Measurements from ENCODE around the gene ATXN3L.

Gene ATXN3L

DNA sequence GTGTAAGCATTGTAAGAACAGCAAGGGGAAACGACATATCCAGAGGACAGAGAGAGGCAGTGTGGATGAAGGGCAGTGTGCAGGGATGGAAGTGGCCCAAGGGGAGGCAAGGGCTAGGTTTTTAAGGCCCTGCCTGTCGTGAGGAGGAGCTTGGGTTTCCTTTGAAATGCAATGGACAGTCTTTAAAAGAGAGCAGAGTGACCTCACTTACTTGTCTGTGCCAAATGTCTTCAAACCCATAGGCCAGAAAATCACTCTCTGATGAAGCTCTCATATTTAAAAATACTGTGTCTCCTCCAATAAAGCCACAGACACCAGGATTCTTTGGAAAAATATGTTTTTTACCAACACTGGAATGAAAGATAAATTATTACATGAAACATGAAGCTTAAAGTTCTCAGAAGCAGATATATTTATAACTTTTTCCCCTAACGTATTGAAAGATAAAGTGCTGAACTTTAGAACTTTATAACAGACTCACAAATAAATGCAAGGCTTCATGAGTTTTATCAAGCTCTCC lies 19.2 kb upstream of the ATXN3L start:
- ChIA-PET CTCF (interaction anchor here (0.9 to 1.3 kb wide), 2 partner anchors 149 to 393 kb away, joined by 4 to 7 read pairs; no protein-coding TSS in a partner anchor), POLR2A (no interaction called here)

DNA sequence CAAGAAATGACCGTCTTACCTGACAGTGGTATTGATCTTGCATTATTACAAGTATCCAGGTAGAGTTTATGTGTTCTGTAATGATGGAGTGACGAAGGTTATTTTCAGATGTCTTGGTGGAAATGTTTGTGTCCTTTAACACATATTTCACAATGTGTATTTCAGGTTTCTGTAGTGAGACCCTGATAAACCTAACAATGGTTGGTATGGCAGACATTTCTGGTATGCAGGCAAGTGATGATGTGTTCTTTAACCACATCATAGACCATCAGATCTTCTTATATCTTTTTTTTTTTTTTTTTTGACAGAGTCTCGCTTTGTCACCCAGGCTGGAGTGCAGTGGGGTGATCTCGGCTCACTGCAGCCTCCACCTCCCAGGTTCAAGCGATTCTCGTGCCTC lies 14.6 kb upstream of the ATXN3L start:
- no peak for TF ChIP-seq ZNF121 (tag by site-specific recombination; IDR thresholded peaks at IDR 0.05)
- no peak for TF ChIP-seq ZNF670 (tag by site-specific recombination; IDR thresholded peaks at IDR 0.05; ENCODE audit: low read depth)
- no peak for TF ChIP-seq ZNF510 (tag by site-specific recombination; IDR thresholded peaks at IDR 0.05; ENCODE audit: insufficient replicate concordance)
- no peak for TF ChIP-seq ZNF585B (tag by site-specific recombination; IDR thresholded peaks at IDR 0.05)
- no peak for TF ChIP-seq ZNF311 (tag by site-specific recombination; IDR thresholded peaks at IDR 0.05; ENCODE audit: borderline replicate concordance)
- TF ChIP-seq HOXC10 (CRISPR knock-in tag; IDR thresholded peaks at IDR 0.05): no peak
- TF ChIP-seq, protein P1, sequence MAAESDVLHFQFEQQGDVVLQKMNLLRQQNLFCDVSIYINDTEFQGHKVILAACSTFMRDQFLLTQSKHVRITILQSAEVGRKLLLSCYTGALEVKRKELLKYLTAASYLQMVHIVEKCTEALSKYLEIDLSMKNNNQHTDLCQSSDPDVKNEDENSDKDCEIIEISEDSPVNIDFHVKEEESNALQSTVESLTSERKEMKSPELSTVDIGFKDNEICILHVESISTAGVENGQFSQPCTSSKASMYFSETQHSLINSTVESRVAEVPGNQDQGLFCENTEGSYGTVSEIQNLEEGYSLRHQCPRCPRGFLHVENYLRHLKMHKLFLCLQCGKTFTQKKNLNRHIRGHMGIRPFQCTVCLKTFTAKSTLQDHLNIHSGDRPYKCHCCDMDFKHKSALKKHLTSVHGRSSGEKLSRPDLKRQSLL (tag by site-specific recombination; IDR thresholded peaks at IDR 0.05): no peak
- TF ChIP-seq ZNF473 (tag by site-specific recombination; IDR thresholded peaks at IDR 0.05): no peak
- no peak for TF ChIP-seq ZNF629 (tag by site-specific recombination; IDR thresholded peaks at IDR 0.05)
- no peak for TF ChIP-seq OSR2 (tag by site-specific recombination; IDR thresholded peaks at IDR 0.05)
- TF ChIP-seq, protein P2, sequence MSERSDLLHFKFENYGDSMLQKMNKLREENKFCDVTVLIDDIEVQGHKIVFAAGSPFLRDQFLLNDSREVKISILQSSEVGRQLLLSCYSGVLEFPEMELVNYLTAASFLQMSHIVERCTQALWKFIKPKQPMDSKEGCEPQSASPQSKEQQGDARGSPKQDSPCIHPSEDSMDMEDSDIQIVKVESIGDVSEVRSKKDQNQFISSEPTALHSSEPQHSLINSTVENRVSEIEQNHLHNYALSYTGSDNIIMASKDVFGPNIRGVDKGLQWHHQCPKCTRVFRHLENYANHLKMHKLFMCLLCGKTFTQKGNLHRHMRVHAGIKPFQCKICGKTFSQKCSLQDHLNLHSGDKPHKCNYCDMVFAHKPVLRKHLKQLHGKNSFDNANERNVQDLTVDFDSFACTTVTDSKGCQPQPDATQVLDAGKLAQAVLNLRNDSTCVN (tag by site-specific recombination; optimal IDR thresholded peaks at IDR 0.05): no peak
- TF ChIP-seq, protein P3, sequence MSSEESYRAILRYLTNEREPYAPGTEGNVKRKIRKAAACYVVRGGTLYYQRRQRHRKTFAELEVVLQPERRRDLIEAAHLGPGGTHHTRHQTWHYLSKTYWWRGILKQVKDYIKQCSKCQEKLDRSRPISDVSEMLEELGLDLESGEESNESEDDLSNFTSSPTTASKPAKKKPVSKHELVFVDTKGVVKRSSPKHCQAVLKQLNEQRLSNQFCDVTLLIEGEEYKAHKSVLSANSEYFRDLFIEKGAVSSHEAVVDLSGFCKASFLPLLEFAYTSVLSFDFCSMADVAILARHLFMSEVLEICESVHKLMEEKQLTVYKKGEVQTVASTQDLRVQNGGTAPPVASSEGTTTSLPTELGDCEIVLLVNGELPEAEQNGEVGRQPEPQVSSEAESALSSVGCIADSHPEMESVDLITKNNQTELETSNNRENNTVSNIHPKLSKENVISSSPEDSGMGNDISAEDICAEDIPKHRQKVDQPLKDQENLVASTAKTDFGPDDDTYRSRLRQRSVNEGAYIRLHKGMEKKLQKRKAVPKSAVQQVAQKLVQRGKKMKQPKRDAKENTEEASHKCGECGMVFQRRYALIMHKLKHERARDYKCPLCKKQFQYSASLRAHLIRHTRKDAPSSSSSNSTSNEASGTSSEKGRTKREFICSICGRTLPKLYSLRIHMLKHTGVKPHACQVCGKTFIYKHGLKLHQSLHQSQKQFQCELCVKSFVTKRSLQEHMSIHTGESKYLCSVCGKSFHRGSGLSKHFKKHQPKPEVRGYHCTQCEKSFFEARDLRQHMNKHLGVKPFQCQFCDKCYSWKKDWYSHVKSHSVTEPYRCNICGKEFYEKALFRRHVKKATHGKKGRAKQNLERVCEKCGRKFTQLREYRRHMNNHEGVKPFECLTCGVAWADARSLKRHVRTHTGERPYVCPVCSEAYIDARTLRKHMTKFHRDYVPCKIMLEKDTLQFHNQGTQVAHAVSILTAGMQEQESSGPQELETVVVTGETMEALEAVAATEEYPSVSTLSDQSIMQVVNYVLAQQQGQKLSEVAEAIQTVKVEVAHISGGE (tag by site-specific recombination; conservative IDR thresholded peaks at IDR 0.05; ENCODE audit: low read depth): no peak
- no peak for TF ChIP-seq ZNF114 (tag by site-specific recombination; IDR thresholded peaks at IDR 0.05)
- TF ChIP-seq ZBTB1 (tag by site-specific recombination; IDR thresholded peaks at IDR 0.05): no peak
- no peak for TF ChIP-seq PRDM1 (tag by site-specific recombination; IDR thresholded peaks at IDR 0.05)
- TF ChIP-seq ZNF433 (tag by site-specific recombination; IDR thresholded peaks at IDR 0.05; ENCODE audit: low read depth): no peak
- POLR2A ChIA-PET: interaction anchor here (0.6 to 0.7 kb wide), 2 partner anchors 94 to 308 kb away, joined by 4 to 6 read pairs; no protein-coding TSS in a partner anchor
- H3K27ac ChIP-seq (ENCODE audit: extremely low read depth, low read depth, low read length): no peak overlapping the region

More for the DNA sequence above, 19.2 kb upstream of the ATXN3L start:
- Histone ChIP-seq H3K9me3 (ENCODE audit: control insufficient read depth, insufficient read depth, low read depth, low read length) (no peaks in the 10 kb centered on the region), H3K36me3 (ENCODE audit: control insufficient read depth in 2 of 2, insufficient read depth in 1 of 2, low read length in 2 of 2) (no peaks in the 10 kb centered on the region), H3K27ac (ENCODE audit: extremely low read depth, low read depth, low read length) (no peak overlapping the region), H3K4me3 (ENCODE audit: low read depth, low read length) (no peak overlapping the region), H3K4me1 (ENCODE audit: control insufficient read depth, insufficient read depth, low read length) (no peaks in the 10 kb centered on the region)
- no peak for TF ChIP-seq ZNF19 (tag by site-specific recombination; IDR thresholded peaks at IDR 0.05; ENCODE audit: low read depth)
- TF ChIP-seq ZNF654 (tag by site-specific recombination; IDR thresholded peaks at IDR 0.05; ENCODE audit: low read depth): no peak
- TF ChIP-seq, protein P4, sequence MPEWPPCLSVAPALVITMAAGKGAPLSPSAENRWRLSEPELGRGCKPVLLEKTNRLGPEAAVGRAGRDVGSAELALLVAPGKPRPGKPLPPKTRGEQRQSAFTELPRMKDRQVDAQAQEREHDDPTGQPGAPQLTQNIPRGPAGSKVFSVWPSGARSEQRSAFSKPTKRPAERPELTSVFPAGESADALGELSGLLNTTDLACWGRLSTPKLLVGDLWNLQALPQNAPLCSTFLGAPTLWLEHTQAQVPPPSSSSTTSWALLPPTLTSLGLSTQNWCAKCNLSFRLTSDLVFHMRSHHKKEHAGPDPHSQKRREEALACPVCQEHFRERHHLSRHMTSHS (tag by site-specific recombination; IDR thresholded peaks at IDR 0.05): no peak
- TF ChIP-seq ZNF133 (tag by site-specific recombination; IDR thresholded peaks at IDR 0.05): no peak
- no peak for TF ChIP-seq ZNF707 (tag by site-specific recombination; IDR thresholded peaks at IDR 0.05)
- no peak for TF ChIP-seq ZBTB48 (tag by site-specific recombination; IDR thresholded peaks at IDR 0.05)
- TF ChIP-seq ZNF223 (tag by site-specific recombination; IDR thresholded peaks at IDR 0.05): no peak
- no peak for TF ChIP-seq SALL2 (tag by site-specific recombination; IDR thresholded peaks at IDR 0.05; ENCODE audit: borderline replicate concordance)
- TF ChIP-seq, protein P5, sequence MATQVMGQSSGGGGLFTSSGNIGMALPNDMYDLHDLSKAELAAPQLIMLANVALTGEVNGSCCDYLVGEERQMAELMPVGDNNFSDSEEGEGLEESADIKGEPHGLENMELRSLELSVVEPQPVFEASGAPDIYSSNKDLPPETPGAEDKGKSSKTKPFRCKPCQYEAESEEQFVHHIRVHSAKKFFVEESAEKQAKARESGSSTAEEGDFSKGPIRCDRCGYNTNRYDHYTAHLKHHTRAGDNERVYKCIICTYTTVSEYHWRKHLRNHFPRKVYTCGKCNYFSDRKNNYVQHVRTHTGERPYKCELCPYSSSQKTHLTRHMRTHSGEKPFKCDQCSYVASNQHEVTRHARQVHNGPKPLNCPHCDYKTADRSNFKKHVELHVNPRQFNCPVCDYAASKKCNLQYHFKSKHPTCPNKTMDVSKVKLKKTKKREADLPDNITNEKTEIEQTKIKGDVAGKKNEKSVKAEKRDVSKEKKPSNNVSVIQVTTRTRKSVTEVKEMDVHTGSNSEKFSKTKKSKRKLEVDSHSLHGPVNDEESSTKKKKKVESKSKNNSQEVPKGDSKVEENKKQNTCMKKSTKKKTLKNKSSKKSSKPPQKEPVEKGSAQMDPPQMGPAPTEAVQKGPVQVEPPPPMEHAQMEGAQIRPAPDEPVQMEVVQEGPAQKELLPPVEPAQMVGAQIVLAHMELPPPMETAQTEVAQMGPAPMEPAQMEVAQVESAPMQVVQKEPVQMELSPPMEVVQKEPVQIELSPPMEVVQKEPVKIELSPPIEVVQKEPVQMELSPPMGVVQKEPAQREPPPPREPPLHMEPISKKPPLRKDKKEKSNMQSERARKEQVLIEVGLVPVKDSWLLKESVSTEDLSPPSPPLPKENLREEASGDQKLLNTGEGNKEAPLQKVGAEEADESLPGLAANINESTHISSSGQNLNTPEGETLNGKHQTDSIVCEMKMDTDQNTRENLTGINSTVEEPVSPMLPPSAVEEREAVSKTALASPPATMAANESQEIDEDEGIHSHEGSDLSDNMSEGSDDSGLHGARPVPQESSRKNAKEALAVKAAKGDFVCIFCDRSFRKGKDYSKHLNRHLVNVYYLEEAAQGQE (tag by site-specific recombination; IDR thresholded peaks at IDR 0.05): no peak
- no peak for TF ChIP-seq ZNF610 (tag by site-specific recombination; IDR thresholded peaks at IDR 0.05; ENCODE audit: borderline replicate concordance)

More for the DNA sequence above, 14.6 kb upstream of the ATXN3L start:
- CTCF ChIA-PET: interaction anchor here (1.3 kb wide), 1 partner anchor 13 kb away, joined by 5 read pairs; no protein-coding TSS in a partner anchor
- no peaks in the 10 kb centered on the region for H3K9me3 ChIP-seq (ENCODE audit: control insufficient read depth, insufficient read depth, low read depth, low read length)
- no peaks in the 10 kb centered on the region for H3K36me3 ChIP-seq (ENCODE audit: control insufficient read depth in 2 of 2, insufficient read depth in 1 of 2, low read length in 2 of 2)
- H3K4me1 ChIP-seq (ENCODE audit: control insufficient read depth, insufficient read depth, low read length): no peaks in the 10 kb centered on the region
- H3K4me3 ChIP-seq (ENCODE audit: low read depth, low read length): no peak overlapping the region

Measured in HEK293 (cell line).